Esophagus mucosa (tissue), 1 donor: ENCODE measurements around the gene ARHGAP12. TPM values are rescaled to one million over a fixed set of nuclear protein-coding genes. Genes with fewer than 3 reads are reported as not detected.

Experiments used
- ATAC-seq: fragments of 200-7000 bp; cut with Tn5 transposase; one replicate; pipeline ENCODE4 v1.9.1; 2020
- total RNA-seq: library from RNA; stranded (reverse); gene quantifications from one replicate; pipeline ENCODE4 v1.2.4, GENCODE V29; 2023
- donor health status: DM: yes; HTN: yes; CAD: no.

Gene ARHGAP12
- total RNA-seq, 1 donor from 2014 or later = 11.2 TPM

GRCh38 chr10:31949266-31949665 lies 20.6 kb upstream of the ARHGAP12 start:
- ATAC-seq = no peak

GRCh38 chr10:31948021-31948420 lies 19.4 kb upstream of the ARHGAP12 start:
- ATAC-seq = no peak

- peak; percentile 93 for ATAC-seq
Observed at GRCh38 chr10:31947144-31947926, 18.7 kb upstream of the ARHGAP12 start.

GRCh38 chr10:31945392-31945791 lies 16.8 kb upstream of the ARHGAP12 start:
- no peak for ATAC-seq

GRCh38 chr10:31944071-31944433 lies 15.4 kb upstream of the ARHGAP12 start:
- no peak for ATAC-seq

GRCh38 chr10:31942892-31943291 lies 14.3 kb upstream of the ARHGAP12 start:
- ATAC-seq = no peak

- ATAC-seq = no peak
Observed at GRCh38 chr10:31942435-31942834, 13.8 kb upstream of the ARHGAP12 start.

GRCh38 chr10:31940839-31941653 lies 12.4 kb upstream of the ARHGAP12 start:
- peak; percentile 98 for ATAC-seq

GRCh38 chr10:31939797-31940708 lies 11.4 kb upstream of the ARHGAP12 start:
- ATAC-seq = no peak

GRCh38 chr10:31937371-31937770 lies 8.7 kb upstream of the ARHGAP12 start:
- no peak for ATAC-seq

- peak; percentile 87 for ATAC-seq
Observed at GRCh38 chr10:31936933-31937332, 8.3 kb upstream of the ARHGAP12 start.

GRCh38 chr10:31936086-31936485 lies 7.5 kb upstream of the ARHGAP12 start:
- no peak for ATAC-seq

GRCh38 chr10:31935678-31936077 lies 7.0 kb upstream of the ARHGAP12 start:
- ATAC-seq = no peak

GRCh38 chr10:31932838-31933237 lies 4.2 kb upstream of the ARHGAP12 start:
- ATAC-seq = no peak

- ATAC-seq = no peak
Observed at GRCh38 chr10:31930856-31931255, 2.2 kb upstream of the ARHGAP12 start.

GRCh38 chr10:31930023-31930751 lies 1.6 kb upstream of the ARHGAP12 start:
- no peak for ATAC-seq

- ATAC-seq = peak; percentile 35
Observed at GRCh38 chr10:31929261-31930022, 811 bp upstream of the ARHGAP12 start.

- peak; percentile 49 for ATAC-seq
Observed at GRCh38 chr10:31927884-31928548, 615 bp downstream of the ARHGAP12 start.

GRCh38 chr10:31927565-31927883 lies 1.1 kb downstream of the ARHGAP12 start:
- no peak for ATAC-seq

- no peak for ATAC-seq
Observed at GRCh38 chr10:31926765-31927564, 1.7 kb downstream of the ARHGAP12 start.
